ENCODE measurements around the gene IGSF8.
A peak's percentile ranks its signal among the peaks of the same experiment; 100 is the strongest.

The IGSF8 gene

DNA sequence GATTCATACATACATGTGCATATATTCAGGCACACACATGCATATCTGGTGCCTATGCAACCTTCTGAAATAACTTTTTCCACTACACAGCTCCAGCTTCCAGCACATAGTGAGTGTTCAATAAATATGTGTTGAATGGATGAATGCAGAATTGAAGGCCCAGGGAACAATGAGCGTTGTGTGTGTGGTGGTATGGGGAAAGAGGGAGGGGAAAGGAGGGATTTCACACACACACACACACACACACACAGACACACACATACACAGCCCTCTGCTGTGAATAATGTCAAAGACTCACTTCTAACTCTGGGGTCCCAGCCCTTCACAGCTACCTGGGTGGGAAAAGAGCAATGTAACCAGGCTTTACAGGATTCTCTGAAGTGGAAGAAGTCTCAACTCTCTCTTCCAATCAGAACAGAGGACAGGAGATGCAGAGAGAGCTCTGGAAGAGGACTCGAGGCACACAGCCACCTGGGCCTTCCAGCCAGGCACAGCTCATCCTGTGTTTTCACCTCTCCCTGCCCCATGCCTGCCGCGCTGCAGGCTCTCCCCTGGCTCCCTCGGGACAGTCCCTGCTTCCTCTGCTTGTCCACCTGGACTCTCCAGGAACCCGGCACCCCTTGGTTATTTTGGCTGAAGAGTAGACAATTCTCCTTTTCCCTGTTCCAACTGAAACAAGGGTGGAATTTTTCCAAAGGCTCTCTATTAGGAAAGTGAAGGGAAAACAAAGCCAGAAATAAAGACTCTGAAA is 5.4 kb upstream of the IGSF8 start:
- TF ChIP-seq, protein P1, sequence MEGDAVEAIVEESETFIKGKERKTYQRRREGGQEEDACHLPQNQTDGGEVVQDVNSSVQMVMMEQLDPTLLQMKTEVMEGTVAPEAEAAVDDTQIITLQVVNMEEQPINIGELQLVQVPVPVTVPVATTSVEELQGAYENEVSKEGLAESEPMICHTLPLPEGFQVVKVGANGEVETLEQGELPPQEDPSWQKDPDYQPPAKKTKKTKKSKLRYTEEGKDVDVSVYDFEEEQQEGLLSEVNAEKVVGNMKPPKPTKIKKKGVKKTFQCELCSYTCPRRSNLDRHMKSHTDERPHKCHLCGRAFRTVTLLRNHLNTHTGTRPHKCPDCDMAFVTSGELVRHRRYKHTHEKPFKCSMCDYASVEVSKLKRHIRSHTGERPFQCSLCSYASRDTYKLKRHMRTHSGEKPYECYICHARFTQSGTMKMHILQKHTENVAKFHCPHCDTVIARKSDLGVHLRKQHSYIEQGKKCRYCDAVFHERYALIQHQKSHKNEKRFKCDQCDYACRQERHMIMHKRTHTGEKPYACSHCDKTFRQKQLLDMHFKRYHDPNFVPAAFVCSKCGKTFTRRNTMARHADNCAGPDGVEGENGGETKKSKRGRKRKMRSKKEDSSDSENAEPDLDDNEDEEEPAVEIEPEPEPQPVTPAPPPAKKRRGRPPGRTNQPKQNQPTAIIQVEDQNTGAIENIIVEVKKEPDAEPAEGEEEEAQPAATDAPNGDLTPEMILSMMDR (IDR thresholded peaks at IDR 0.05; ENCODE audit: low read depth, low read length) = no peak
- H3K4me3 ChIP-seq (ENCODE audit: low read depth, low read length) = no peak overlapping the region

DNA sequence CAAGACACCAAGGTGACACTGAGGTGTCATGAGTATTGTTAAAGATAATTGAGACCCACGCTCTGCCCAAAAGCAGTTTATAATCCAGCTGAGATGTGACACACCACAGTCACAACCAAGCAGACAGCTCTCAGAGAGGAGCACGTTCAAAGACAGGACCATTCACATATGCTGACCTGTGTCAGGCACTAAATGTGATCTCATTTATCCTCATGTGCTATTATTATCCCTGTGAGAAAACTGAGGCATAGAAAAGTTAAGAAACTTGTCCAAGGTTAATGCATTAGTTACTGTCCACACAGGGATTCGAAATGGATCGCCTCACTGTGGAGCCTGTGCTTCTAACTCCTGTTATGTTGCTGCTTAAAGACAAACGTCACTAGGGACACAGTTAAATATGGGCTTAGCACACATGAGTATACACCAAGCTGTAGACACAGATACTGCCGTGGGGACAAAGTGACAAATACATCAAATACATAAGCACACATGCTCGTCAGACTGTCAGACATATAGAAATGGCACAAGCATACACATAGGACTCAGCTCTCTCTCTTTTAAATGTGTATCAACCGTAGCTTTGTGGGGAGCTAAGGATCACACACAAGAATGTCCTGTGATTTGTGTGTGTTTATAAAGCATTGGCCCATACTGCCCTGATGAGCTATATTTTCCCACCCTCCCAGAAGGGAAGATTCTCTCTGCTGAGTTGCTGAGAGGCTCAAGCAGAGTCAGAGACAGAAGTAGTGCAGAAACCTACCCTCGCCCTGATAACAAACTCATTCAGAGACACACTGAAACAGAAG is 3.5 kb upstream of the IGSF8 start:
- TF ChIP-seq, protein P1 (IDR thresholded peaks at IDR 0.05; ENCODE audit: low read depth, low read length) = no peak
- no peak overlapping the region for H3K4me3 ChIP-seq (ENCODE audit: low read depth, low read length)

DNA sequence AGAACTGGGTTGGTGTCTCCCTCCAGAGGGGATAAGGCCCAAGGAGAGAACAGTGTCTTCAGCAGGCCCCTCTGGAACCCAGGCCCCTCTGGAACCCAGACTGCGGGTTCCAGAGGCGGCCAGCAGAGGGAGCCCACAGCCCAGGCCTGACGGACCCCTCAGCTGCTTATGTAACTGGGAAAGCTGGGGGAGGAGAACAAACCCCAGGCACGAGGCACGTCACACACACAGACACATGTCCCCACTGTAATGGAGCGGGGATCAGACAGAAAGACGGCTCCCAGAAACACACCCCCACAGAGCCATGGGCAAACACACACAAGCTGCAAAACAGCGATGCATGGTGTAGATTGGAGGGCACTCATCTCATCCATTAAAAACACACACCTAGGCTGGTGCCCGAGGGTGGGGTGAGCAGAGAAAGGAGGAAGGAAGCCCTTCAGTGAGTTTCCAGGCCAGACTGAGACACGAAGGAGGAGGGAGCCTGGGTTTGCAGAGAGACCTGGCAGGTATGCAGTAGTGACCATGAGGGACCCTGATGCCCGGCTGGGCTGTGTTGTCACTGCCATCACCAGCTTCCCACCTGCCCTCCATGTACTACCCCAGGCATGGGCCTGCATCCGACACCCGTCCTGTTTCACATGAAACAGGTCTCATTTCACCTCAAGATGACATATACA is 2.8 kb upstream of the IGSF8 start:
- no peak overlapping the region for H3K4me3 ChIP-seq (ENCODE audit: low read depth, low read length)
- TF ChIP-seq, protein P1 (IDR thresholded peaks at IDR 0.05; ENCODE audit: low read depth, low read length) = peak; percentile 95

GRCh38 chr1:160099716-160100375 is 1.4 kb upstream of the IGSF8 start:
- H3K4me3 ChIP-seq (ENCODE audit: low read depth, low read length) = no peak overlapping the region
- TF ChIP-seq, protein P1 (IDR thresholded peaks at IDR 0.05; ENCODE audit: low read depth, low read length) = no peak

DNA sequence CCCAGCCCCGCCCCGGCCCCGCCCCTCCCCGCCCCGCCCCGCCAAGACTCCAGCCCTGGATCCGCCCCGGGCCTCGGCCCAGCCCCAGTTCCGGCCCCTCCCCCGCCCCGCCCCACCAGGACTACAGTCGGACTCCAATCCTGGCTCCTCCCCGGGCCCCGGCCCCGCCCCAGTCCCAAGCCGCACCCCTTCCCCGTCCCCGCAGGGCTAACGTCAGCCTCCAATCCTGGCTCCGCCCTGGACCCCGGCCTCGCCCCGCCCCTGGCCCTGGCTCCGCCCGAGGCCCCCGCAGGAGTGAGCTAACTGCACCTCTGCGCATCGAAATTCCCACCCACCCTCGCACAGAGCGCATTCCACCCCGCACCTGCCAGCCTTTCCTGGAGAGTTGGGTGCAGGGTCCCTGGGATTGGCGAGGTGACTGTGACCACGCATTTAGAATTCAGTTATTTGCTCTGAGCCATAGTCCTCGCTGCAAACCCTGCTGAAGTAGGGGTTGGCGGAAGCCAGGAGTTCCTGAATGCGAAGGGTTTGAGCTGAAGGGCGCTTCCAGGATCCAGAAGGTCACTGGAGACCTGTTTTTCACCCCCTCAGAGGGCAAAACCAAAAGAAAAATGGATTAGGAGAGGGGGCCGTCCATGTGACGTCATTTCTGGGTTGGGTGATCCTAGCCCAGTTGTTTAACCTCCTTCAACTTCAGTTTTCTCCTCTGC is 588 bp upstream of the IGSF8 start:
- TF ChIP-seq, protein P1 (IDR thresholded peaks at IDR 0.05; ENCODE audit: low read depth, low read length) = no peak
- peak overlapping the region; percentile 61 for H3K4me3 ChIP-seq (ENCODE audit: low read depth, low read length)

DNA sequence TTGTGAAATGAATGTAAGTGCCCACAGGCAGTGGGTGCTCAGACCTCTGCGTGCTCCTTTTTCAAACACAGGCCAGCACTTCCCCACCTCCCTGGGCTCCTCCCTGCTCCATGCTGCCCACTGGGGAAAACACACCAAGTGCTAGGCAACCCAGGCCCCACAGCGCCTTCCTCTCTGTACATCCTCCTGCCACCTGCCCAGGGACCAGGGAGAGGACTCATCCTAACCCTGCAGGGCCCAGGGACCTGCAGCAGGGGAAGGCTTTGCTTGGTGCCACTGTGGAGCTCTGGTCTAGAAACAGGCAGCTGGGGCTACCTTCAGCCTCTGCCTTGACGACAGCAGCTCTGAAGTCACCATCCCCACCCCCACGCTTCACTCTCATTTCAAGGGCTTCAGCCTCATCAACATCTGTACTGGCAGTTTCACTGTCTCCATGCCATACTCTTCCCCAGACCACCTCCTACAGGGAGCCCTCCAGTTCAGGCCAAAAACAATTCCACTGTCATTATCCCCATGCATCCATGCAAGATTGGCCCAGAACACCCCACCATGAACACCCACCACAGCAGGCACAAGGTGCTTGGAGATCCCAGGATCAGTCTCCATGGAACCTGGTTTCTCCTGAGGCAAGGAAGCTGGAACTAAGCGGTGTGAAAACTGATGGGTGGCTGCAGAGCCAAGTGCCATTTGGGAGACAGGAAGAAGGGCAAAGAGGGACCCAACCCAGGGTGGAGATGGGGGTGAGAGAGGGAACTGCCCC is 1.1 kb downstream of the IGSF8 start:
- H3K4me3 ChIP-seq (ENCODE audit: low read depth, low read length) = peak overlapping the region; percentile 63
- TF ChIP-seq, protein P1 (IDR thresholded peaks at IDR 0.05; ENCODE audit: low read depth, low read length) = no peak

All from WI38 (cell line).